HepG2 (cell line): Measurements from ENCODE around the gene SLC22A4. TPM values are rescaled to one million over a fixed set of nuclear protein-coding genes. Genes with fewer than 3 reads are reported as not detected.

Experiments
- BCL6 ChIP-seq: IDR thresholded peaks from 2 replicates; pipeline ENCODE4 v1.6.1; 2016; ENCODE audit warnings: missing genetic modification reagents, missing compliant biosample characterization
- BORCS8-MEF2B ChIP-seq: sonication (generic); formaldehyde crosslinking; IDR thresholded peaks from 2 replicates; pipeline ENCODE4 v1.8.0; 2022; ENCODE audit warnings: mild to moderate bottlenecking, missing genetic modification reagents
- CREM ChIP-seq, 2 experiments: sonication (generic) in 1 of 2; formaldehyde crosslinking in 1 of 2; IDR thresholded peaks; 2 replicates each; pipeline versions ENCODE4 v1.4.0 to v1.6.1; 2016 to 2020; ENCODE audit warnings: antibody characterized with exemption in 1 of 2, mild to moderate bottlenecking in 1 of 2, missing genetic modification reagents in 1 of 2
- ELF4 ChIP-seq: sonication (generic); formaldehyde crosslinking; IDR thresholded peaks from 2 replicates; pipeline ENCODE4 v1.5.0; 2020; ENCODE audit warnings: missing genetic modification reagents, mild to moderate bottlenecking, moderate library complexity, borderline replicate concordance
- FIP1L1 ChIP-seq: fragments of 200-400 bp; formaldehyde crosslinking; IDR thresholded peaks from 2 replicates; pipeline ENCODE4 v1.6.1; 2018; ENCODE audit warnings: low read depth, mild to moderate bottlenecking, low read length, moderate library complexity, borderline replicate concordance; ENCODE audit not compliant: insufficient read depth
- HDAC1 ChIP-seq: sonication (generic); formaldehyde crosslinking; IDR thresholded peaks from 2 replicates; pipeline ENCODE4 v1.5.1; 2020; ENCODE audit warnings: mild to moderate bottlenecking, missing genetic modification reagents
- HOXA9 ChIP-seq: sonication (generic); formaldehyde crosslinking; IDR thresholded peaks from 2 replicates; pipeline ENCODE4 v1.8.1; 2022; ENCODE audit warnings: missing genetic modification reagents, mild to moderate bottlenecking, moderate library complexity, borderline replicate concordance
- KAT2B ChIP-seq: fragments of 150-350 bp; IDR thresholded peaks from 2 replicates; pipeline ENCODE4 v1.6.1; 2014; ENCODE audit warnings: low read depth, low read length, borderline replicate concordance
- NCOR1 ChIP-seq: fragments of 200-600 bp; sonication (generic); IDR thresholded peaks from 2 replicates; pipeline ENCODE4 v1.7.0; 2017; ENCODE audit warnings: antibody characterized with exemption, low read length, borderline replicate concordance
- TARDBP ChIP-seq: sonication (generic); formaldehyde crosslinking; IDR thresholded peaks from 2 replicates; pipeline ENCODE4 v1.8.0; 2022; ENCODE audit warnings: mild to moderate bottlenecking, missing genetic modification reagents
- ZKSCAN5 ChIP-seq: sonication (generic); formaldehyde crosslinking; IDR thresholded peaks from 2 replicates; pipeline ENCODE4 v1.5.1; 2020; ENCODE audit warnings: mild to moderate bottlenecking, missing genetic modification reagents
- ZNF143 ChIP-seq: sonication (generic); formaldehyde crosslinking; IDR thresholded peaks from 2 replicates; pipeline ENCODE4 v1.4.0; 2020; ENCODE audit warnings: missing genetic modification reagents
- ZNF235 ChIP-seq: sonication (generic); formaldehyde crosslinking; IDR thresholded peaks from 2 replicates; pipeline ENCODE4 v1.8.1; 2023; ENCODE audit warnings: mild to moderate bottlenecking, missing genetic modification reagents, borderline replicate concordance
- ZNF577 ChIP-seq: sonication (generic); formaldehyde crosslinking; IDR thresholded peaks from 2 replicates; pipeline ENCODE4 v1.4.0; 2020; ENCODE audit warnings: mild to moderate bottlenecking, low read depth, missing genetic modification reagents, borderline replicate concordance
- ZNF83 ChIP-seq: sonication (generic); formaldehyde crosslinking; IDR thresholded peaks from 2 replicates; pipeline ENCODE4 v1.4.0; 2020; ENCODE audit warnings: missing genetic modification reagents, mild to moderate bottlenecking, borderline replicate concordance
- polyA plus RNA-seq, 8 experiments: library from polyadenylated mRNA; depleted of rRNA in 3 of 8; stranded (reverse) in 7 of 8; unstranded in 1 of 8; fragments of >200 nt; fragmentation: Illumina TruSeq in 4 of 8; extraction: Trizol in 4 of 8; gene quantifications; 2 replicates each; pipeline versions ENCODE4 v1.2.1 to v1.2.3, GENCODE V29; 2011 to 2016; ENCODE audit warnings: low read depth in 4 of 8, missing spikeins in 1 of 8, mixed read lengths in 1 of 8; ENCODE audit not compliant: insufficient read depth in 1 of 8
- total RNA-seq, 5 experiments: library from RNA; depleted of rRNA; stranded (reverse); fragments of >200 nt; fragmentation: Illumina TruSeq; extraction: Trizol; gene quantifications; 2 replicates each; pipeline ENCODE4 v1.2.3, GENCODE V29; 2016; ENCODE audit warnings: low read depth in 1 of 5
- TF ChIP-seq, protein P1 (sequence below): sonication (generic); formaldehyde crosslinking; IDR thresholded peaks from 2 replicates; pipeline ENCODE4 v1.4.0; 2020; ENCODE audit warnings: missing genetic modification reagents
- TF ChIP-seq, protein P2 (sequence below): sonication (generic); formaldehyde crosslinking; IDR thresholded peaks from 2 replicates; pipeline ENCODE4 v1.4.0; 2020; ENCODE audit warnings: low read depth, mild to moderate bottlenecking, missing genetic modification reagents
- TF ChIP-seq, protein P3 (sequence below): sonication (generic); formaldehyde crosslinking; IDR thresholded peaks from 2 replicates; pipeline ENCODE4 v1.4.0; 2020; ENCODE audit warnings: missing genetic modification reagents, borderline replicate concordance
- TF ChIP-seq, protein P4 (sequence below): sonication (generic); formaldehyde crosslinking; IDR thresholded peaks from 2 replicates; pipeline ENCODE4 v1.5.0; 2020; ENCODE audit warnings: mild to moderate bottlenecking, missing genetic modification reagents
- TF ChIP-seq, protein P5 (sequence below): sonication (generic); formaldehyde crosslinking; IDR thresholded peaks from 2 replicates; pipeline ENCODE4 v1.4.0; 2020; ENCODE audit warnings: mild to moderate bottlenecking, missing genetic modification reagents

The SLC22A4 gene
- total and polyA plus RNA-seq, 2 of the 13 experiments (the other 11 are each of a cell fraction or from before 2014, with no cell fraction given), result 0.33 to 0.62 TPM

DNA sequence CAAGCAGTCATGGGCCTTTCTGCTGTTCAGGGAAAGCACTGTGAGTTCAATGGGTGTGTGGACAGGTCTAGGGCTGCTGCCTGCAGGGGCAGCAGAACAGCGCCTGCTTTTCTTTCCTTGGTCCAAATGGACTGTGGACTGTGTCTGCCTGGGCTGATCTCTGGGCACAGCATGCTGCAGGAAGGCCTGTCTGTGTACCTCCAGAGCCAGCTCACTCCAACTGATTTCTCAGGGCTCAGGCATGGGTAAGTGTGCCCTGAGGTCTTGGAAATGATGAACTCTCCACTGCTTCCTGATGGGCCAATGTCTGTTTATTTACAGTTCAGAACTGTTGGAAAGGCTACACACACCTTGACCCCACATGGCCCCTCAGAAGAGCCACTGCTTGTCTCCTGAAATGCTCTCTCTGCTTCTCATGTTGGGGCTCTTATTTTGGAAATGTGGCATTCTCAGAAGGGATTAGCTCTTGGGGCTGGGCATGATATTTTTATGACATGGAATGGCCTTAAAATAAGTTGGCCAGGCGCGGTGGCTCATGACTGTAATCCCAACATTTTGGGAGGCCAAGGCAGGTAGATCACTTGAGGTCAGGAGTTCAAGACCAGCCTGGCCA is 27.0 kb downstream of the SLC22A4 start (continued):
- TF ChIP-seq HOXA9 (CRISPR knock-in tag) (no peak), ZKSCAN5 (CRISPR knock-in tag) (no peak), ELF4 (CRISPR knock-in tag) (no peak), ZNF577 (CRISPR knock-in tag) (no peak), ZNF143 (no peak), FIP1L1 (no peak), HDAC1 (no peak), BCL6 (CRISPR knock-in tag) (peak; percentile 24; the same call in 1 of the 2 replicates), NCOR1 (0 out of 2 replicates have a peak, but pooled peaks have one; percentile 23), ZNF83 (no peak), CREM (IDR thresholded peaks at IDR 0.05) (no peak), CREM (CRISPR knock-in tag; IDR thresholded peaks at IDR 0.05) (no peak), KAT2B (no peak), BORCS8-MEF2B (no peak), ZNF235 (CRISPR knock-in tag) (no peak), TARDBP (CRISPR knock-in tag) (no peak)
- TF ChIP-seq, protein P1, sequence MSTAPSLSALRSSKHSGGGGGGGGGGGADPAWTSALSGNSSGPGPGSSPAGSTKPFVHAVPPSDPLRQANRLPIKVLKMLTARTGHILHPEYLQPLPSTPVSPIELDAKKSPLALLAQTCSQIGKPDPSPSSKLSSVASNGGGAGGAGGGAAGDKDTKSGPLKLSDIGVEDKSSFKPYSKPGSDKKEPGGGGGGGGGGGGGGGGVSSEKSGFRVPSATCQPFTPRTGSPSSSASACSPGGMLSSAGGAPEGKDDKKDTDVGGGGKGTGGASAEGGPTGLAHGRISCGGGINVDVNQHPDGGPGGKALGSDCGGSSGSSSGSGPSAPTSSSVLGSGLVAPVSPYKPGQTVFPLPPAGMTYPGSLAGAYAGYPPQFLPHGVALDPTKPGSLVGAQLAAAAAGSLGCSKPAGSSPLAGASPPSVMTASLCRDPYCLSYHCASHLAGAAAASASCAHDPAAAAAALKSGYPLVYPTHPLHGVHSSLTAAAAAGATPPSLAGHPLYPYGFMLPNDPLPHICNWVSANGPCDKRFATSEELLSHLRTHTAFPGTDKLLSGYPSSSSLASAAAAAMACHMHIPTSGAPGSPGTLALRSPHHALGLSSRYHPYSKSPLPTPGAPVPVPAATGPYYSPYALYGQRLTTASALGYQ (CRISPR knock-in tag), result no peak
- TF ChIP-seq, protein P2, sequence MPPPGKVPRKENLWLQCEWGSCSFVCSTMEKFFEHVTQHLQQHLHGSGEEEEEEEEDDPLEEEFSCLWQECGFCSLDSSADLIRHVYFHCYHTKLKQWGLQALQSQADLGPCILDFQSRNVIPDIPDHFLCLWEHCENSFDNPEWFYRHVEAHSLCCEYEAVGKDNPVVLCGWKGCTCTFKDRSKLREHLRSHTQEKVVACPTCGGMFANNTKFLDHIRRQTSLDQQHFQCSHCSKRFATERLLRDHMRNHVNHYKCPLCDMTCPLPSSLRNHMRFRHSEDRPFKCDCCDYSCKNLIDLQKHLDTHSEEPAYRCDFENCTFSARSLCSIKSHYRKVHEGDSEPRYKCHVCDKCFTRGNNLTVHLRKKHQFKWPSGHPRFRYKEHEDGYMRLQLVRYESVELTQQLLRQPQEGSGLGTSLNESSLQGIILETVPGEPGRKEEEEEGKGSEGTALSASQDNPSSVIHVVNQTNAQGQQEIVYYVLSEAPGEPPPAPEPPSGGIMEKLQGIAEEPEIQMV (CRISPR knock-in tag), result no peak
- TF ChIP-seq, protein P3, sequence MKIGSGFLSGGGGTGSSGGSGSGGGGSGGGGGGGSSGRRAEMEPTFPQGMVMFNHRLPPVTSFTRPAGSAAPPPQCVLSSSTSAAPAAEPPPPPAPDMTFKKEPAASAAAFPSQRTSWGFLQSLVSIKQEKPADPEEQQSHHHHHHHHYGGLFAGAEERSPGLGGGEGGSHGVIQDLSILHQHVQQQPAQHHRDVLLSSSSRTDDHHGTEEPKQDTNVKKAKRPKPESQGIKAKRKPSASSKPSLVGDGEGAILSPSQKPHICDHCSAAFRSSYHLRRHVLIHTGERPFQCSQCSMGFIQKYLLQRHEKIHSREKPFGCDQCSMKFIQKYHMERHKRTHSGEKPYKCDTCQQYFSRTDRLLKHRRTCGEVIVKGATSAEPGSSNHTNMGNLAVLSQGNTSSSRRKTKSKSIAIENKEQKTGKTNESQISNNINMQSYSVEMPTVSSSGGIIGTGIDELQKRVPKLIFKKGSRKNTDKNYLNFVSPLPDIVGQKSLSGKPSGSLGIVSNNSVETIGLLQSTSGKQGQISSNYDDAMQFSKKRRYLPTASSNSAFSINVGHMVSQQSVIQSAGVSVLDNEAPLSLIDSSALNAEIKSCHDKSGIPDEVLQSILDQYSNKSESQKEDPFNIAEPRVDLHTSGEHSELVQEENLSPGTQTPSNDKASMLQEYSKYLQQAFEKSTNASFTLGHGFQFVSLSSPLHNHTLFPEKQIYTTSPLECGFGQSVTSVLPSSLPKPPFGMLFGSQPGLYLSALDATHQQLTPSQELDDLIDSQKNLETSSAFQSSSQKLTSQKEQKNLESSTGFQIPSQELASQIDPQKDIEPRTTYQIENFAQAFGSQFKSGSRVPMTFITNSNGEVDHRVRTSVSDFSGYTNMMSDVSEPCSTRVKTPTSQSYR (CRISPR knock-in tag), result no peak
- TF ChIP-seq, protein P4, sequence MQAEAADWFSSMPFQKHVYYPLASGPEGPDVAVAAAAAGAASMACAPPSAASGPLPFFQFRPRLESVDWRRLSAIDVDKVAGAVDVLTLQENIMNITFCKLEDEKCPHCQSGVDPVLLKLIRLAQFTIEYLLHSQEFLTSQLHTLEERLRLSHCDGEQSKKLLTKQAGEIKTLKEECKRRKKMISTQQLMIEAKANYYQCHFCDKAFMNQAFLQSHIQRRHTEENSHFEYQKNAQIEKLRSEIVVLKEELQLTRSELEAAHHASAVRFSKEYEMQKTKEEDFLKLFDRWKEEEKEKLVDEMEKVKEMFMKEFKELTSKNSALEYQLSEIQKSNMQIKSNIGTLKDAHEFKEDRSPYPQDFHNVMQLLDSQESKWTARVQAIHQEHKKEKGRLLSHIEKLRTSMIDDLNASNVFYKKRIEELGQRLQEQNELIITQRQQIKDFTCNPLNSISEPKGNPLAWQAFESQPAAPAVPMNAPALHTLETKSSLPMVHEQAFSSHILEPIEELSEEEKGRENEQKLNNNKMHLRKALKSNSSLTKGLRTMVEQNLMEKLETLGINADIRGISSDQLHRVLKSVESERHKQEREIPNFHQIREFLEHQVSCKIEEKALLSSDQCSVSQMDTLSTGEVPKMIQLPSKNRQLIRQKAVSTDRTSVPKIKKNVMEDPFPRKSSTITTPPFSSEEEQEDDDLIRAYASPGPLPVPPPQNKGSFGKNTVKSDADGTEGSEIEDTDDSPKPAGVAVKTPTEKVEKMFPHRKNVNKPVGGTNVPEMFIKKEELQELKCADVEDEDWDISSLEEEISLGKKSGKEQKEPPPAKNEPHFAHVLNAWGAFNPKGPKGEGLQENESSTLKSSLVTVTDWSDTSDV (CRISPR knock-in tag), result no peak
- TF ChIP-seq, protein P5, sequence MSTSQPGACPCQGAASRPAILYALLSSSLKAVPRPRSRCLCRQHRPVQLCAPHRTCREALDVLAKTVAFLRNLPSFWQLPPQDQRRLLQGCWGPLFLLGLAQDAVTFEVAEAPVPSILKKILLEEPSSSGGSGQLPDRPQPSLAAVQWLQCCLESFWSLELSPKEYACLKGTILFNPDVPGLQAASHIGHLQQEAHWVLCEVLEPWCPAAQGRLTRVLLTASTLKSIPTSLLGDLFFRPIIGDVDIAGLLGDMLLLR (CRISPR knock-in tag), result no peak
